ENCODE measurements around the gene ASIC1. TPM values are rescaled to one million over a fixed set of nuclear protein-coding genes. Genes with fewer than 3 reads are reported as not detected.

Gene ASIC1
- polyA plus RNA-seq, 3 donors: not detected

DNA sequence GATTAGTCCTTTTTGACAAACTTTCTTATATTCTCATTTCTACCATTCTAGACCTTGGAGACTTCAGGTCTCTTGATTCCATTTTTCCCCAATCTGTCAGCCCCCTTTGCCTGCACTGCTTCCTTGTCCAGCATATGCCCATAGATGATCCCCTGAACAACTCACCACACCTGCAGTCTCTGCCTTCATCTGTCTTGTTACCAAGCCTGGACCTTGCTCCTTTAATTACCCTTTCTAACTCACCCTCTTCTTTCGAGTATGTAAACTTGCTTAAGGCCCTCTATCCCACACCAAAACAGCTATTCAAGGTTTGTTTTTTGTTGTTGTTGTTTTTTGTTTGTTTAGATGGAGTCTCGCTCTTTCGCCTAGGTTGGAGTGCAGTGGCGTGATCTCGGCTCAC is 64.2 kb downstream of the ASIC1 start:
- Histone ChIP-seq H3K4me1 (ENCODE audit: control insufficient read depth in 1 of 2, insufficient read depth in 2 of 2, low read length in 2 of 2) (no peaks in the 10 kb centered on the region), H3K4me3 (replicated peaks in 1 of 3; ENCODE audit: low read depth in 2 of 3, low read length in 3 of 3) (no peak overlapping the region), H3K27me3 (ENCODE audit: control insufficient read depth in 2 of 2, insufficient read depth in 2 of 2, low read length in 2 of 2) (no peaks in the 10 kb centered on the region), H3K79me2 (ENCODE audit: insufficient read depth, low read length) (peaks cover 52% of the 10 kb centered on the region), H3K9me3 (replicated peaks in 1 of 2; ENCODE audit: control insufficient read depth in 1 of 2, insufficient read depth in 1 of 2, low read length in 2 of 2) (no peaks in the 10 kb centered on the region), H3K4me2 (replicated peaks; ENCODE audit: extremely low read depth, low read length, poor library complexity, severe bottlenecking) (no peak overlapping the region), H4K20me1 (ENCODE audit: insufficient read depth, low read length) (peaks cover 88% of the 10 kb centered on the region), H3K27ac (ENCODE audit: low read depth in 1 of 2, low read length in 2 of 2) (no peak overlapping the region), H3K9ac (ENCODE audit: insufficient read depth, low read length, poor library complexity, severe bottlenecking) (no peak overlapping the region), H3K36me3 (replicated peaks in 1 of 2; ENCODE audit: control insufficient read depth in 1 of 2, insufficient read depth in 2 of 2, low read length in 2 of 2) (peaks cover 60 to 75% of the 10 kb centered on the region in 2 donors), H2AFZ (ENCODE audit: insufficient read depth, low read depth, low read length, poor library complexity, severe bottlenecking) (no peak overlapping the region)
- H3K27ac Mint-ChIP-seq: peak overlapping the region in 2 of 7 donors; percentile 1 to 26
- peaks cover 0 to 1% (median 0%) of the 10 kb centered on the region in 3 donors for H3K27me3 Mint-ChIP-seq (ENCODE audit: low read depth in 3 of 3)
- WGBS (ENCODE audit: insufficient coverage): 100% methylated on average over 2 of the region's 5 CpGs
- H3K36me3 Mint-ChIP-seq: peaks cover 66 to 82% of the 10 kb centered on the region in 2 donors
- intact Hi-C loops (cut with micrococcal nuclease): no loop called here
- no peaks in the 10 kb centered on the region for H3K9me3 Mint-ChIP-seq
- no peak overlapping the region for H3K4me3 Mint-ChIP-seq
- DNase-seq: no peak
- TF ChIP-seq, protein P1, sequence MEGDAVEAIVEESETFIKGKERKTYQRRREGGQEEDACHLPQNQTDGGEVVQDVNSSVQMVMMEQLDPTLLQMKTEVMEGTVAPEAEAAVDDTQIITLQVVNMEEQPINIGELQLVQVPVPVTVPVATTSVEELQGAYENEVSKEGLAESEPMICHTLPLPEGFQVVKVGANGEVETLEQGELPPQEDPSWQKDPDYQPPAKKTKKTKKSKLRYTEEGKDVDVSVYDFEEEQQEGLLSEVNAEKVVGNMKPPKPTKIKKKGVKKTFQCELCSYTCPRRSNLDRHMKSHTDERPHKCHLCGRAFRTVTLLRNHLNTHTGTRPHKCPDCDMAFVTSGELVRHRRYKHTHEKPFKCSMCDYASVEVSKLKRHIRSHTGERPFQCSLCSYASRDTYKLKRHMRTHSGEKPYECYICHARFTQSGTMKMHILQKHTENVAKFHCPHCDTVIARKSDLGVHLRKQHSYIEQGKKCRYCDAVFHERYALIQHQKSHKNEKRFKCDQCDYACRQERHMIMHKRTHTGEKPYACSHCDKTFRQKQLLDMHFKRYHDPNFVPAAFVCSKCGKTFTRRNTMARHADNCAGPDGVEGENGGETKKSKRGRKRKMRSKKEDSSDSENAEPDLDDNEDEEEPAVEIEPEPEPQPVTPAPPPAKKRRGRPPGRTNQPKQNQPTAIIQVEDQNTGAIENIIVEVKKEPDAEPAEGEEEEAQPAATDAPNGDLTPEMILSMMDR (IDR thresholded peaks at IDR 0.05): no peak
- H3K4me1 Mint-ChIP-seq: peaks cover 2% of the 10 kb centered on the region

DNA sequence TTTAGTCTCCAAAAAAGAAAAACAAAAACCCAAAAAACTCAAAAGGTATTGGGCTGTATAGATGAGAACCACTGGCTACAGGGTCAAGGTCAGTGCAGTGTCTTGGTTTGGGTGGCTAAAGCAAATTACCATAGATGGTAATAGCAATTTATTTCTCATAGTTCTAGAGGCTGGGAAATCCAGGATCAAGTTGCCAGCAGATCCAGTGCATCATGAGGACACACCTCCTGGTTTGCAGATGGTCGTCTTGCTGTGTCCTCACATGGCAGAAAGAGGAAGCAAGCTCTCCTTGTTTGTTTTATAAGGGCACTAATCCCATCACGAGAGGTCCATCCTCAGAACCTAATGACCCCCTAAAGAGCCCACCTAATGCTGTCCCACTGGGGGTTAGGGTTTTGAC is 65.8 kb downstream of the ASIC1 start:
- intact Hi-C loops (cut with micrococcal nuclease): no loop called here

More for the DNA sequence above, 65.8 kb downstream of the ASIC1 start:
- DNase-seq: no peak
- no peaks in the 10 kb centered on the region for H3K9me3 ChIP-seq (replicated peaks in 1 of 2; ENCODE audit: control insufficient read depth in 1 of 2, insufficient read depth in 1 of 2, low read length in 2 of 2)
- Mint-ChIP-seq H3K4me3 (no peak overlapping the region), H3K4me1 (peaks cover 2% of the 10 kb centered on the region), H3K36me3 (peaks cover 73 to 82% of the 10 kb centered on the region in 2 donors), H3K27ac (peak overlapping the region in 2 of 7 donors; percentile 42 to 58), H3K9me3 (no peaks in the 10 kb centered on the region), H3K27me3 (ENCODE audit: low read depth in 3 of 3) (peaks cover 0 to 1% (median 0%) of the 10 kb centered on the region in 3 donors)
- no peaks in the 10 kb centered on the region for H3K27me3 ChIP-seq (ENCODE audit: control insufficient read depth in 2 of 2, insufficient read depth in 2 of 2, low read length in 2 of 2)
- WGBS (ENCODE audit: insufficient coverage): no CpG with 5 or more reads among the region's 2 CpGs
- peaks cover 81% of the 10 kb centered on the region for H4K20me1 ChIP-seq (ENCODE audit: insufficient read depth, low read length)
- peaks cover 61 to 89% of the 10 kb centered on the region in 2 donors for H3K36me3 ChIP-seq (replicated peaks in 1 of 2; ENCODE audit: control insufficient read depth in 1 of 2, insufficient read depth in 2 of 2, low read length in 2 of 2)
- no peaks in the 10 kb centered on the region for H3K4me1 ChIP-seq (ENCODE audit: control insufficient read depth in 1 of 2, insufficient read depth in 2 of 2, low read length in 2 of 2)
- TF ChIP-seq, protein P1 (IDR thresholded peaks at IDR 0.05): no peak
- no peak overlapping the region for H3K4me2 ChIP-seq (replicated peaks; ENCODE audit: extremely low read depth, low read length, poor library complexity, severe bottlenecking)
- no peak overlapping the region for H3K9ac ChIP-seq (ENCODE audit: insufficient read depth, low read length, poor library complexity, severe bottlenecking)
- H3K27ac ChIP-seq (ENCODE audit: low read depth in 1 of 2, low read length in 2 of 2): no peak overlapping the region
- H3K4me3 ChIP-seq (replicated peaks in 1 of 3; ENCODE audit: low read depth in 2 of 3, low read length in 3 of 3): no peak overlapping the region
- peaks cover 39% of the 10 kb centered on the region for H3K79me2 ChIP-seq (ENCODE audit: insufficient read depth, low read length)
- H2AFZ ChIP-seq (ENCODE audit: insufficient read depth, low read depth, low read length, poor library complexity, severe bottlenecking): no peak overlapping the region

All from CD14-positive monocyte (primary cell).